Measurements from ENCODE around the gene FTO.

FTO gene

DNA sequence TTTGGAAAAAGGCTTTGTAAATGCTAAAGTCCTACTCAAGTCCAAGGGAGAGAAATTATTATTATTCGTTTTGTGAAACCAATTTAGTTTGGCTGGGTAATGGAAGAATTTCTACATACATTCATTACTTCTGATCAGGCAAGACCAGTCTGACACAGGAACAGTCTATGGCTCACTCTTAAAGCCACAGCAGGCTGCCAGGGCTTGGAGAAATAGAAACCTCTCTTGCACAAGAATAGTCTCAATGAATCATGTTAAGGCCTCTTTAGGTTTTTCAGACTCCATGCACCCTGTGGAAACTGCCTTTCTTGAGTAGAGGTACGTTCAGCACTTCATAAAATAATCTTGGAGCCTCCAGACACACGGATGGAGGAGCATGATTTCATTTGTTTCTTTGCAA lies 414.9 kb downstream of the FTO start:
- DNase-seq (ENCODE audit: low spot score) = no peak
- H3K14ac ChIP-seq (ENCODE audit: low read length) = no peak overlapping the region
- no peak overlapping the region for H4K91ac ChIP-seq (ENCODE audit: low read depth, low read length, poor library complexity)
- no peak overlapping the region for H2BK12ac ChIP-seq (ENCODE audit: low read length)
- no peak overlapping the region for H3K18ac ChIP-seq (ENCODE audit: low read length)
- H2AFZ ChIP-seq (ENCODE audit: low read length) = no peak overlapping the region
- H3K4me1 ChIP-seq (ENCODE audit: control insufficient read depth in 2 of 2, insufficient read depth in 1 of 2, low read depth in 1 of 2, low read length in 2 of 2) = peaks cover 0 to 2% of the 10 kb centered on the region in 2 donors
- WGBS, 2 donors (ENCODE audit: extremely low coverage in 2 of 2, insufficient read length in 2 of 2, insufficient replicate concordance in 1 of 2) = no CpG with 5 or more reads among the region's 3 CpGs
- no peak overlapping the region for H4K8ac ChIP-seq (ENCODE audit: low read depth, low read length)
- no peak overlapping the region for H2BK120ac ChIP-seq (ENCODE audit: low read depth, low read length)
- H2BK5ac ChIP-seq (ENCODE audit: low read length) = no peak overlapping the region
- H2BK15ac ChIP-seq (ENCODE audit: low read length) = no peak overlapping the region
- H3K36me3 ChIP-seq (replicated peaks in 1 of 2; ENCODE audit: control insufficient read depth in 2 of 2, insufficient read depth in 2 of 2, low read length in 2 of 2) = peaks cover 0 to 10% of the 10 kb centered on the region in 2 donors
- H3K27ac ChIP-seq (replicated peaks; ENCODE audit: low read length) = no peak overlapping the region
- H3K4ac ChIP-seq (ENCODE audit: low read length) = no peak overlapping the region
- no peak overlapping the region for H2AK5ac ChIP-seq (ENCODE audit: low read depth, low read length)
- H3K9me3 ChIP-seq (replicated peaks in 1 of 2; ENCODE audit: control insufficient read depth in 2 of 2, insufficient read depth in 1 of 2, low read depth in 1 of 2, low read length in 2 of 2) = no peaks in the 10 kb centered on the region
- H3K79me1 ChIP-seq (ENCODE audit: low read depth, low read length) = no peaks in the 10 kb centered on the region
- no peaks in the 10 kb centered on the region for H3K27me3 ChIP-seq (ENCODE audit: control insufficient read depth in 3 of 3, insufficient read depth in 3 of 3, low read depth in 1 of 3, low read length in 3 of 3)
- H3K4me2 ChIP-seq (ENCODE audit: insufficient read depth, low read length, poor library complexity, severe bottlenecking) = no peak overlapping the region
- no peak overlapping the region for H3K4me3 ChIP-seq (ENCODE audit: low read length in 2 of 2)
- no peak overlapping the region for H3K23ac ChIP-seq (ENCODE audit: low read depth, low read length, poor library complexity)
- H3K9ac ChIP-seq (ENCODE audit: low read depth, low read length, poor library complexity) = no peak overlapping the region

GRCh38 chr16:54120846-54121480 lies 417.0 kb downstream of the FTO start:
- Histone ChIP-seq H3K14ac (ENCODE audit: low read length) (no peak overlapping the region), H2AK5ac (ENCODE audit: low read depth, low read length) (no peak overlapping the region), H3K4ac (ENCODE audit: low read length) (no peak overlapping the region), H3K4me3 (ENCODE audit: low read length in 2 of 2) (no peak overlapping the region), H2BK120ac (ENCODE audit: low read depth, low read length) (no peak overlapping the region), H3K18ac (ENCODE audit: low read length) (no peak overlapping the region), H3K23ac (ENCODE audit: low read depth, low read length, poor library complexity) (no peak overlapping the region), H2BK5ac (ENCODE audit: low read length) (no peak overlapping the region), H3K9me3 (replicated peaks in 1 of 2; ENCODE audit: control insufficient read depth in 2 of 2, insufficient read depth in 1 of 2, low read depth in 1 of 2, low read length in 2 of 2) (no peaks in the 10 kb centered on the region), H4K8ac (ENCODE audit: low read depth, low read length) (no peak overlapping the region), H3K36me3 (replicated peaks in 1 of 2; ENCODE audit: control insufficient read depth in 2 of 2, insufficient read depth in 2 of 2, low read length in 2 of 2) (no peaks in the 10 kb centered on the region), H3K27ac (replicated peaks; ENCODE audit: low read length) (no peak overlapping the region), H3K4me1 (ENCODE audit: control insufficient read depth in 2 of 2, insufficient read depth in 1 of 2, low read depth in 1 of 2, low read length in 2 of 2) (peaks cover 0 to 2% of the 10 kb centered on the region in 2 donors), H3K79me1 (ENCODE audit: low read depth, low read length) (no peaks in the 10 kb centered on the region), H3K27me3 (ENCODE audit: control insufficient read depth in 3 of 3, insufficient read depth in 3 of 3, low read depth in 1 of 3, low read length in 3 of 3) (no peaks in the 10 kb centered on the region), H2AFZ (ENCODE audit: low read length) (no peak overlapping the region), H4K91ac (ENCODE audit: low read depth, low read length, poor library complexity) (no peak overlapping the region), H3K9ac (ENCODE audit: low read depth, low read length, poor library complexity) (no peak overlapping the region), H3K4me2 (ENCODE audit: insufficient read depth, low read length, poor library complexity, severe bottlenecking) (no peak overlapping the region), H2BK12ac (ENCODE audit: low read length) (no peak overlapping the region), H2BK15ac (ENCODE audit: low read length) (no peak overlapping the region)
- no CpG with 5 or more reads among the region's 8 CpGs for WGBS, 2 donors (ENCODE audit: extremely low coverage in 2 of 2, insufficient read length in 2 of 2, insufficient replicate concordance in 1 of 2)
- no peak for DNase-seq (ENCODE audit: low spot score)

- Histone ChIP-seq H3K4me2 (ENCODE audit: insufficient read depth, low read length, poor library complexity, severe bottlenecking) (no peak overlapping the region), H3K79me1 (ENCODE audit: low read depth, low read length) (no peaks in the 10 kb centered on the region), H3K36me3 (replicated peaks in 1 of 2; ENCODE audit: control insufficient read depth in 2 of 2, insufficient read depth in 2 of 2, low read length in 2 of 2) (no peaks in the 10 kb centered on the region), H3K4me1 (ENCODE audit: control insufficient read depth in 2 of 2, insufficient read depth in 1 of 2, low read depth in 1 of 2, low read length in 2 of 2) (peaks cover 0 to 2% of the 10 kb centered on the region in 2 donors), H4K91ac (ENCODE audit: low read depth, low read length, poor library complexity) (no peak overlapping the region), H3K4me3 (ENCODE audit: low read length in 2 of 2) (no peak overlapping the region), H3K4ac (ENCODE audit: low read length) (no peak overlapping the region), H3K9ac (ENCODE audit: low read depth, low read length, poor library complexity) (no peak overlapping the region), H3K27me3 (ENCODE audit: control insufficient read depth in 3 of 3, insufficient read depth in 3 of 3, low read depth in 1 of 3, low read length in 3 of 3) (no peaks in the 10 kb centered on the region), H2AK5ac (ENCODE audit: low read depth, low read length) (no peak overlapping the region), H2BK12ac (ENCODE audit: low read length) (no peak overlapping the region), H2AFZ (ENCODE audit: low read length) (no peak overlapping the region), H2BK15ac (ENCODE audit: low read length) (no peak overlapping the region), H2BK5ac (ENCODE audit: low read length) (no peak overlapping the region), H3K9me3 (replicated peaks in 1 of 2; ENCODE audit: control insufficient read depth in 2 of 2, insufficient read depth in 1 of 2, low read depth in 1 of 2, low read length in 2 of 2) (no peaks in the 10 kb centered on the region), H2BK120ac (ENCODE audit: low read depth, low read length) (no peak overlapping the region), H3K18ac (ENCODE audit: low read length) (no peak overlapping the region), H4K8ac (ENCODE audit: low read depth, low read length) (no peak overlapping the region), H3K23ac (ENCODE audit: low read depth, low read length, poor library complexity) (no peak overlapping the region), H3K27ac (replicated peaks; ENCODE audit: low read length) (no peak overlapping the region), H3K14ac (ENCODE audit: low read length) (no peak overlapping the region)
- no CpG with 5 or more reads among the region's 35 CpGs for WGBS, 2 donors (ENCODE audit: extremely low coverage in 2 of 2, insufficient read length in 2 of 2, insufficient replicate concordance in 1 of 2)
- DNase-seq (ENCODE audit: low spot score) = no peak
Observed at GRCh38 chr16:54121539-54122295, 417.8 kb downstream of the FTO start.

DNA sequence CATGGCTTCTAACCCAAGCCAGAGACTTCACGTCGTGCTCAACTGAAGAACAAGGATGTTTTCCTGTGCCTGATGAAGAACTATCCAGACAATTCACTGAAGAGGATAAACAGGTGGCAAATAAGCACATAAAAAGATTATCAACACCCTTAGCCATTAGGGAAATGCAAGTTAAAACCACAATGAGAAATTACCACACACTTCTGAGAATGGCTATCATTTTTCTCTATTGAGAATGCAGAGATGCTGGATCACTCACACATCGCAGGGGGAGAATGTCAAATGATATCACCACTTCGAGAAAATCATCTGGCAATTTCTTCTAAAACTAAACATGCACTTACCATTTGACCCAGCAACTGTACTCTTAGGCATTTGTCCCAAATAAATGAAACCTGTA lies 419.8 kb downstream of the FTO start:
- H2AFZ ChIP-seq (ENCODE audit: low read length) = no peak overlapping the region
- no peak overlapping the region for H3K4me2 ChIP-seq (ENCODE audit: insufficient read depth, low read length, poor library complexity, severe bottlenecking)
- H3K4ac ChIP-seq (ENCODE audit: low read length) = no peak overlapping the region
- no peak overlapping the region for H3K9ac ChIP-seq (ENCODE audit: low read depth, low read length, poor library complexity)
- H3K9me3 ChIP-seq (replicated peaks in 1 of 2; ENCODE audit: control insufficient read depth in 2 of 2, insufficient read depth in 1 of 2, low read depth in 1 of 2, low read length in 2 of 2) = no peaks in the 10 kb centered on the region
- H2BK12ac ChIP-seq (ENCODE audit: low read length) = no peak overlapping the region
- no peak overlapping the region for H4K8ac ChIP-seq (ENCODE audit: low read depth, low read length)
- H4K91ac ChIP-seq (ENCODE audit: low read depth, low read length, poor library complexity) = no peak overlapping the region
- H2BK15ac ChIP-seq (ENCODE audit: low read length) = no peak overlapping the region
- no peak overlapping the region for H2BK120ac ChIP-seq (ENCODE audit: low read depth, low read length)
- no peak overlapping the region for H3K14ac ChIP-seq (ENCODE audit: low read length)
- H3K4me3 ChIP-seq (ENCODE audit: low read length in 2 of 2) = no peak overlapping the region
- WGBS, 2 donors (ENCODE audit: extremely low coverage in 2 of 2, insufficient read length in 2 of 2, insufficient replicate concordance in 1 of 2) = no CpG with 5 or more reads among the region's 4 CpGs
- no peak overlapping the region for H3K18ac ChIP-seq (ENCODE audit: low read length)
- H3K79me1 ChIP-seq (ENCODE audit: low read depth, low read length) = no peaks in the 10 kb centered on the region
- H3K23ac ChIP-seq (ENCODE audit: low read depth, low read length, poor library complexity) = no peak overlapping the region
- H3K27me3 ChIP-seq (ENCODE audit: control insufficient read depth in 3 of 3, insufficient read depth in 3 of 3, low read depth in 1 of 3, low read length in 3 of 3) = no peaks in the 10 kb centered on the region
- no peak overlapping the region for H2BK5ac ChIP-seq (ENCODE audit: low read length)
- H3K4me1 ChIP-seq (ENCODE audit: control insufficient read depth in 2 of 2, insufficient read depth in 1 of 2, low read depth in 1 of 2, low read length in 2 of 2) = no peaks in the 10 kb centered on the region
- no peak for DNase-seq (ENCODE audit: low spot score)
- H2AK5ac ChIP-seq (ENCODE audit: low read depth, low read length) = no peak overlapping the region
- H3K27ac ChIP-seq (replicated peaks; ENCODE audit: low read length) = no peak overlapping the region
- no peaks in the 10 kb centered on the region for H3K36me3 ChIP-seq (replicated peaks in 1 of 2; ENCODE audit: control insufficient read depth in 2 of 2, insufficient read depth in 2 of 2, low read length in 2 of 2)

Measured in neuronal stem cell (in vitro differentiated cells).